GM11168 (cell line): Measurements from ENCODE around the gene TMEM167A.
"Not testable (repeated sequence)": the region's sequence is repeated elsewhere in the genome, so short reads cannot be mapped to it uniquely, and the experiment has no call there.

Source experiments
- in situ Hi-C: fragments of 300-500 bp; cut with MboI; formaldehyde crosslinking; loops from one replicate; pipeline ENCODE4 v1.12.0; 2022; ENCODE audit warnings: low sequenced_read_pairs; ENCODE audit not compliant: unreplicated experiment

TMEM167A gene

DNA sequence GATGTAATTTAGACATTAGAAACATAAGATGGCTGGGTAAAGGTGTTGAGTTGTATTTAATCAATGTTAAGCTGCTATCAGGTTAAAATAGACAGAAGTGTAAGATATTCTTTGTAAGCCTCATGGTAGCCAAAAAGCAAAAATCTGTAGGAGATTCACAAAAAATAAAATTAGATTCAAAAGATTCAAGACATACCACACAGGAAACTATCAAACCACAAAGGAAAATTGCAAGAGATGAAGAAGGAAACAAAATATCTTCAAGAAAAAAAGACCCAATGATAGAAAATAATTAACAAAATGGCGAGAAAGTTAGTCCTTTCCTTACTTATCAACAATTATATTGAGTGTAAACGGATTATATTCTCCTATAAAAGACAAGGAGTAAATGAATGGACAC lies 15.4 kb upstream of the TMEM167A start:
- in situ Hi-C loops, result no loop called here

DNA sequence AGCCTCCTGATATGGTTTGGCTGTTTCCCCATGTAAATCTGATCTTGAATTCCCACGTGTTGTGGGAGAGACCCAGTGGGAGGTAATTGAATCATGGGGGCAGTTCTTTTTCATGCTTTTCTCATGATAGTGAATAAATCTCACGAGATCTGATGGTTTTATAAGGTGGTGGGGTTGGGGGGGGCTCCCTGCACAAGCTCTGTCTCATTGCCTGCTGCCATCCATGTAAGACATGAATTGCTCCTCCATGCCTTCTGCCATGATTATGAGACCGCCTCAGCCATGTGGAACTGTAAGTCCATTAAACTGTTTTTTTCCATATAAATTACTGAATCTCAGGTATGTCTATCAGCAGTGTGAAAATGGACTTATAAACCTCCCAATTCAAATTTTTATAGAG lies 13.0 kb upstream of the TMEM167A start:
- in situ Hi-C loops, result no loop called here

DNA sequence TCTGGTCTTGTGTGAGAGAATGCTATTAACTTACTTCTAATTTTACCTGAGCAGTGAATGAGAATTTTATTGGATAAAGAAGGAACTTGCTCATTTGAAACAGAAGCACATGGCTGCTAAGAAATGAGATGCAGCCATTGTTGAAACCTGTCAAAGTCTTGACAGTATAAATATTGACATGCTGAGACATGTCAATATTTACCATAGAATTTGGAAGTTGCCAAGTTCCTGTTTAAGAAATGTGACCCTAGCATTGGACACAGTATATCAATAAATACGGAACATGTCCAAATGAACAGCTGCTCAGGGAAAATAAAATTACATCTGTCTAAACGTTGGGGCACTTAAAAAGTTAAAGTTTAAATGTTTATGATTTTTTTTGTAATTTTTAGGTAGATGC lies 7.9 kb upstream of the TMEM167A start:
- in situ Hi-C loops, result no loop called here

DNA sequence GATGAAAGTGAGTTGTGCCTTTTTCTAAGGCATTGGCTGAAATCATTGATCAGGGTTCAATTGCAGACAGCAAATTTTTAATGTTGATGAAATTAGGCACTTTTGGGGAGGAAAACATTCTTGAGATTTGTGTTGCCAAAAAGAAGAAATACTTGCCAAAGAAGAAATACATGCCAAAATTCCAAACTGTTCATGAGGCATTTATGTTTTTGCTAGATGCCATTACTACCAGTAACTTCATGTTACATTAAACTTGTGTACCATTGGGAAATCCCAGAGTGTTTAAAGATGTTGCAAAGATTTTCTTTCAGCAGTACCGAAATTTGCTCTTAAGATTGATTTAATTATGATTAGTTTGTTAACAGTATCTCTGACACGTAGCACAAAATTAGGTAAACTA lies 7.1 kb upstream of the TMEM167A start:
- in situ Hi-C loops, result no loop called here

DNA sequence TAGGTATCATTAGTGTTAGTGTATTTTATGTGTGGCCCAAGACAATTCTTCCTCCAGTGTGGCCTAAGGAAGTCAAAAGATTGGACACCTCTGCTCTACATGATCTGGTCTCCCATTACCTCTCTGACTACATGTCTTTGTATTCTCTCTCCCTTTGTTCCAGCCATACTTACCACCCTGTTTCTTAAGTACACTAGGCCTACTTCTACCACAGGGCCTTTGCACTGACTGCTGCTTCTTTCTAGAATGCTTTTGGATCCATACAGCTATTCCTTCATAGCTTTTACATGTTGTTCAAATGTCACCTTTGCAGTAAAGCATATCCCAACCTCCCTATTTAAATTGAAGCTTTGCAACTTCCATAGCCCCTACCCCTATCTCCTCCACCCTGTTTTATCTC lies 5.6 kb upstream of the TMEM167A start:
- in situ Hi-C loops, result no loop called here

DNA sequence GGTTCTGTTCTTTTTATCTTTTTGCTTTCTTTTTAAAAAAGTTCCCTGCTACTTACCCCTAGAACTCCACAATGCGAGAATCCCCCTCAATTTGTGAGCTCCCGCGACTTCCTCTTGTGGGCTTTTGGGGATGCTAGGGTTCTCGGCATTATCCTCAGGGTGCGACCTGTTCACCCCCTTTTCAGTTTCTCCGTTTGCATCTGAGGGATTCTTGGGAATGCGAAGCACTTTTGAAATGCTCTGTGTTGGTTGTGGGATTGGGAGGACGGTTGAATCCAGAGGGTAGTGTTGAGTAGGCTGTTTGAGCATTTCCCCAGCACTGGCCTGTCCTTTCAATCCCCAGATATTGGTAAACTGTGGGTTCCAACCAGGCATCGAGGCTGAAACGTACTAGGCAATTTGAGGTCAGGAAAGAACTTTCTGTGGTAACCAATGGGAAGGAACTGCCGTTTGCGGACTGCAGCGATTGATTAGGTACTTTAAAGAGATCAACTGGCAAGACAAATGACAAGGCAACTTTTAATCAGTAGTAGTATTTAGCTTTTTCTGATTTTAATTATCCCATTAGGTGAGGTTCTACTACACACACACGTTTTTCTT lies 568 bp upstream of the TMEM167A start:
- in situ Hi-C loops, result no loop called here

DNA sequence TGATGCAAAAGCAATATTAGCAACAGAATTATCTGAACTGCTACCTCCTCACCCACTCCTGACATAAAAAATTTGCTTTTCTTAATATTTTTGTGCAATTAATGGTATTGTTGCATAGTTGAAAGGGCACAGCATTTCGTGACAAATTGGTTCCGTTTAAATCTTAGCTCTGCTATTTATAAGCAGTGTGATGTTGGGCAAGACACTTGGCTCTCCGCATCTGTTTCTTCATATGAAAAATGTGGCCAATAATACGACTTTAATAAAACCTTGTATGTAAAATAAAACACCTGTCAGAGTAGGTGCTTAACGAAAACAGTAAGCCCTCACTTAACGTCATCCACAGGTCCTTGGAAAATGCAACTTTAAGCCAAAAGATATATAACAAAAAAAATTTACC lies 4.2 kb downstream of the TMEM167A start:
- in situ Hi-C loops, result no loop called here

DNA sequence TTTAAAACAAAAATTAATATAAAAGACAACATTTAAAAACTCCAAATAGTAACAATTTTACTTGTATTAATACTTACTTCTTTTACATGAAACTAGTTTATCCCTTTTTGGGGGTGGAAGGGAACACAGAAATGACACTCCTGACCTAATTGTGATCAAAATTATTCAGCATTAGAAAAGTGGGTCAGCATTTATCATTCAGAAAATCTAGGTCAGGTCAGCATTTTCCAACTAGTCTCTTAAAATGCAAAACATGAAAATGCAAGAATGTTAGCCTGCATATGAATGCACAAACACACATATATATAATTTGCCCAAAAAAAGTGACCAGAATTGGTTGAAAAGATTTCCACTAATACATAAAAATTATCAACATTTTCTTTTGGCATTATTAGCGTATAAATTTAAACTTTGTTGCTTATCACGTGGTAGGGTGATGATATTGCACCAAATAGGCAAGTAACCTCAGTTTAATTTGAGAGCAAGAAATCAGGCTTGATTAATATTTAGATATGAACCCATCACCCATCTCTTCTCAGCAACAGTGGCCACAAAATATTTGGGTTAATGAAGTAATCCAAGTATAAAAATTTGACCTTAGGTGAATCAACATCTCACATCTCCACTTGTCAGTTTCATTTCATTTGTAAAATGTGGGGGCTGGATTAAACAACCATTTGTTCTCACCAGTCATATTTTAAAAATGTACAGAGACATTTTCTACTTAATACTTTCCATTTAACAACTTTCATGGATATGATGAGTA lies 5.7 kb downstream of the TMEM167A start:
- in situ Hi-C loops, result no loop called here

DNA sequence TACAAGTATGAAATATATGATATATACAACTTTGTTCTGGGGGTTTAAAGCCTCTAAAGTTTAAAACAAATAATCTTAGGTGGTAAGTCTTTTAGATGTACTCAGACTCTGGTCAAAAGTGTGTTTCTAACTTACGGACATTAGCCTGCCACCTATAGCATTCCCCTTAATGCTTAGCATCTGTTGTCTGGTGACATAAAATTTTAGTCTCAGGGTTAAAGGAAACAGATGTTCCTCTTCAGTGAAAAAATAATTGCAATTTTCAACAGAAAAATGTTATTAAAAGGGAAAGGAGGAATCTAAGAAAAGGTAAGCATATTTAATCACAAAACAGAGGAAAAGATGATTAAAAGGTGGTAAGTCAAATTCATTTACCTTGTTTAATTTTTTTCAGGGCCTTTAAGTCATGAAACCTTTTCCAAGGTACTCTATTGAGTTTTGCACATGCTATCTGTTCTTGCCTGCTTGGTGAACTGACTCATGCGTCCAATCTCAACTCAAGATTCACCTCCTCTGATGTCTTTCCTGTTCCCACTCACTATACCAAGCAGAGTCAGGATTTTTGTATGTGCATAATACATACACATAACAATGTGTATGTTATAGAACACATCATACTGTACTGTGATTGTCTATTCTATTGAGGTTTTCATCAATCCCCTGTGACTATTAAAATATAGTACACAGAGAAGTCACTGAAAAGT lies 7.9 kb downstream of the TMEM167A start:
- in situ Hi-C loops, result no loop called here

DNA sequence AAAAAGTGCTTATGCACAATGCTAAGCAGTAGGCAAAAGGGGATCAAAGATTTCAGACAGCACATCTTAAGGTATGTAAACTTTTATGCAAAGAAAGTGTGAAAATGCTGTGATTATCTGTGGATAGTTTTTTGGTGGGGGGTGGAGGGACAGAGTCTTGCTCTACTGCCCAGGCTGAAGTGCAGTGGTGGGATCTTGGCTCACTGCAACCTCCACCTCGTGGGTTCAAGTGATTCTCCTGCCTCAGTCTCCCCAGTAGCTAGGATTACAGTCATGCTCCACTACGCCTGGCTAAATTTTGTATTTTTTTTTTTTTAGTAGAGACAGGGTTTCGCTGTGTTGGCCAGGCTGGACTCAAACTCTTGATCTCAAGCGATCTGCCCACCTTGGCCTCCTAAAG lies 9.8 kb downstream of the TMEM167A start:
- in situ Hi-C loops, result not testable (repeated sequence)

DNA sequence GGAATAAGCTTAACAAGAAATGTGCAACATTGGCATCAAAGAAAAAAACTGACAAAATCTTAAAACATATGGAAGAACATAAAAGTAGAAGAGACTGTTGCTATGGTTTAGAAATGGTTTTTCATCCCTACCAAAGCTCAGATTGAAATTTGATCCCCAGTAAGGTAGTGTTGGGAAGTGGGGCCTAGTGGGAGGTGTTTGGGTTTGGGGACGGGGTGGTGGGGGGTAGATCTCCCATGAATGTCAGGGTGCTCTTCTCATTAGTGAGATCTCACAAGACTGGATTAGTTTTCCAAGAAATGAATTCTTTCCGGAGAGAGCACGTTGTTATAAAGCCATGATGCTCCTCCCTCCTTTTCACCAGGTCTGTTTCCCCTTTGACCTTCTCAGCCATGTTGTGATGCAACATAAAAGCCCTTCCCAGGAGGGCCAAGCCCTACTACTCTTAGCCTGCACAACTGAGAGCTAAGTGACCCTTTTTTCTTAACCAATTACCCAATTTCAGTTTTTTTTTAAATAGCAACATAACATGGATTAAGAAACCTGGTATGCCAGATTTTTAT lies 10.6 kb downstream of the TMEM167A start:
- in situ Hi-C loops, result no loop called here

DNA sequence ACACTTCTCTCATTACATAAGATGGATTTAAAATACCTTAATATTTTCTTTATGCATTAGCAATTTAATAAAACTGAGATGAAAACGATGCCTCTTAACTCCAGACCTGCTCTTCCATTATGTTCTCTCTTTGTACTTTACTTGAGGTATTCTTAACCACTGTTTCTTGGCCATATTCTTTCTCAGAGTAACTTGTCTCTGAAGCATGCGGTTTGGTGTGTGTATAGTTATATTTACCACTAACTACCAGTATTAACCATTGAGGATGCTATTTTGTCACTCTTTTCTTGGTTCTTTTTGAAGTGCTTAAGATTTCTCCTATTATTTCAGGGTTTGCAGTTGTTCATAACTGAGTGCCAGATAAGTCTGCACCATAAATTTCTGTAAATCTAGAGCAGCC lies 17.9 kb downstream of the TMEM167A start:
- in situ Hi-C loops, result no loop called here

DNA sequence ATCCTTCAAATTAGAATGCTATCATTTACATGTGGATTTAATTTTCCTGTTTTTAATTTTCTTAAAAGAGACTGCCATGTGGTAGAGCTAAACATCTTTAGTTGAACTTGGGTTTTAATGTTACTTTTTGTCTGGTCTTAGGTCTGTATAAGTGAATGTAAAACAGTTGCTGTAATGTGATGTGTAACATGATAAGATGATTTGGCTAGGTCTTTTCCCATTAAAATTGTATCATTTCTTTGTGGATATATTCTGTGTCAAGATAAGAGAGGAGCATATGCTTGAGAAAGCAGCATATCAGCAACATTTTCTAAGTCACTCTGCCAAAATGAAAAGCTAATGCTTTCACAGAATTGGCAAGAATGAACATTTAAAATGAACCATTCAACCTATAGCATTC lies 18.5 kb downstream of the TMEM167A start:
- in situ Hi-C loops, result no loop called here

DNA sequence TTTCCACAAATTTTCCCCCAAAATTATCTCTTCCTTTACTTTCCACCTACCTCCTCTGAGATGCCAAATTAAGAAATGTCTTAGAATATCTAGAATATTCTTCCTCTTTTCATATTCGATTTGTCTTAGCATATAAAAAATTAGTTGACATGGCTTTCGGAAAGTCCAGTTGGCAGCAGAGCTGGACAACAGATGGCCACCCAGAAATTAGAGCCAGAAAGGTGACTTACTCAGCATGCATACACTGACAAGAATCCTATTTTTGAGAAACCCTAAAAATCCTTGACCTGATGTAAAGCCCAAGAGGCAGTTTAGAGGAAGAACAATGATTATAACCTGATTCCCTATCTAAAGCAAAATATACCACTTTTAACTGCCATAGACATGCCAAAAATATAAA lies 22.0 kb downstream of the TMEM167A start:
- in situ Hi-C loops, result no loop called here

DNA sequence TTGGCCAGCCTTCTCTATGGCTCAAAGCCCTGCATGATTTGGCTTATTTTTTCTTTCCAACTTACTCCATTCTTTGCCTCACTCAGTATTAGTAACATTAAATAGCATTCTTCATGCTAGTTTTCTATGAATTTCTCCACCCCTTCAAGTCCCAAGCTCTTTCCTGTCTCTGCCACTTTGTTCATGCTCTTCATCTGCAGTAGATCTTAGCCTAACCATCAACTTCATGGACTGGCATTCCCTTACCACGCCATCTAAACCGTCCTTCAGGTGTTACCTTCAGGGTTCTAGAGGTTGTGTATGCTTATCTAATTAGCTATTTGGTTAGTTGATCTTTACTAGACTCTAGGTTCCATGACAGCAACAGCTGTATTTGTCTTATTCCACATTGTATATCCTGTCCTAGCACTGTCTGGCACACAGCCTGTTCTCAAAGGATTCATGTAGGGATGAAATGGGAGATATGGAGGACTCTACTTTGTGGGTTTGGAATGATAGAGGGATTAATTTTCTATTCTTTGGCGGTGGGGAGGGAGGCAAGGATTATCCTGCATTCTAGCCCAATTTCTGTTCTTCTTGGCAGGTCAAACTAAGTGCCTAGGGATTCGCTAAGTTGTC lies 26.4 kb downstream of the TMEM167A start:
- in situ Hi-C loops, result no loop called here

DNA sequence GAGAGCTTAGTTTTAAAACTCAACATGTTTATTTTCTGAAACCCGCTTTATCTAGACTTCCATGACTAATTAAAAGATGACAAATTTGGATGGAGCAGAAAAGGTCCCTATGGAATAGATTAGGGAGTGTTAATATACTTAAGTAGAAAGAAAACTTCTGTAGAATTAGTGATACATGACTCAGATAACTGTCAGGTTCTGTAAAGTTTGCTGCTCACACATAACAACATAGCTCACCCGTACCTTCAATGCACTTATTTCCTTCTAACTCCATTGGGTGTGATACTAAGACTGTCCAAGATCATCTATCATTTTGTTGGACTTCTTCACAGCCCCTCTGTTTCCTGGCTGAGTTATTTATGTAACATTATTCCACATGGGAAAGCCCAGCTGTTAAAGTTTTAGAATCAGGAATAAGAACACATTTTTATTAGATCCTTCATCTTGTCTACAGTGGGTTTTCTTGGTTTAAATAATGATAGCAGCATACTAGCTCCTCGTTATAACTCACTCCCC lies 27.8 kb downstream of the TMEM167A start:
- in situ Hi-C loops, result no loop called here

DNA sequence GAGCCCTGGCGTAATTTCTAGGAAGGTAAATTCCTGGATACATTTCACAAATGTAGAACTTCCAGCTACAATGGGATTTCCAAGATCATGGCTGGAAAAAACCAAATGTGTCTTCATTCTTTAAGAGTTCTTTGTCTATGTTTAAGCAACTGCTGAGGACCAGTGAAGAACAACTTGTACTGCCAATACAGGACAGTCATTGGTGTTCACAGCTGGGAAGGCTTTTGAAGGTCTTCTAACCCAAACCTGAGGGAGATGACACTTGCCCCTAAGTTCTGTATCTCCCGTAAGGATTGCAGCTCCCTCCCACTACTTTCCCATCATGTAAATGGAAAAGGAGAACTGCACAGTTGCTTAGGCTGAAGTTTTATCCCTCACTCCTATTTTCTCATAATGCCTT lies 28.4 kb downstream of the TMEM167A start:
- in situ Hi-C loops, result no loop called here

DNA sequence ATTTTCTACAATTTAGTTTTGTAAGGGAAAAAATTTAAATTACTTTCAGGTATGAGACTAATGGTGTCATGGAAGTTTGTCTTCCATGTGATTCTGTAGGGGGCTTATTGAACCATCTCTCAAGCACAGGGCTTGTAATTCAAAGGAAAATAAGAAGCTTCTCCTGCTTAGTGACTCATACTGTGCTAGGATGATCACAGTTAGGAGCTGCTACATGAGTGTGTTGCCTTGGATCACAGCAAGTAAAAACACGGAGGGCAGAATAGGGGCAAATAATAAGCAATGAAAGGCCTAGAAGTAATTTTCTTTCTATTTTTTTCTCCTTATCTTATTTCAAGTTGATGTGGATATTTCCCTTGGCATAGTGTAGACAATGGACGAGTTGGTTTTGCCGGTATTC lies 28.9 kb downstream of the TMEM167A start:
- in situ Hi-C loops, result no loop called here

DNA sequence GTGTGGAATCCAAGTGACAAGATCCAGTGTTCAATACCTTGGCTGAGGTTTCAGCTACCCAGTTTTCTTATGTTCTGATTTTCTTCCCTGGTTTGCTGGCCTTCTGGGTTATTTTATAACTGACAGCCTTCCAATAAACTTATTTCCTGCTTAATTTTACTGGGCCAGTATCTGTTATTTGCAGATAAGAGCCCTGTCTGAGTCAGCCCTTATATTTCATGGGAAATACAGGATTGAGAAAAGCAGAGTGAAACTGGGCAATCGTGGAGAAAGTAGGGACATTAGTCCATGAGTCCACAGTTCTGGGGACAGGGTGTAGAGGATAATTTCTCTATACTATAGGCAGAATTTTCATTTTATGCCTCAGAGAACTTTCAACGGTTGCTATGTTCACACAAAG lies 32.3 kb downstream of the TMEM167A start:
- in situ Hi-C loops, result no loop called here

DNA sequence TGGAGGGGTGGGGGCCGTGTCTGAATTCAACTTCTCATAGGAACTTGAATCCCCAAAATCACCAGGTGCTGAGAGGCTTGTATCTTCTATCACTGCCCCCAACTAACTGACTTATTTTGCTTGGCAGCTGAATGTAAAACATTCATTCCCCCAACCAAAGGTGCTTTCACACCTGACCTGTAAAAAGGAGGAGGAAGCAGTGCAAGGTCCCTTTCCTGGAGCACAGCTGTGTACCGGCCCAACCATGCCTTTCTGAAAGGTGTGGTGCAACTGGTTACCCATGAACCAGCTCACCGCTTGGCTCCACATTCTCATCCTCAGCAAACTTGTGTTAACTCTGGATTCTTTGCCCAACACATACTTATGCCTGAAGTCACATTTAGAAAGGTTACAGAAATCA lies 34.7 kb downstream of the TMEM167A start:
- in situ Hi-C loops, result no loop called here

DNA sequence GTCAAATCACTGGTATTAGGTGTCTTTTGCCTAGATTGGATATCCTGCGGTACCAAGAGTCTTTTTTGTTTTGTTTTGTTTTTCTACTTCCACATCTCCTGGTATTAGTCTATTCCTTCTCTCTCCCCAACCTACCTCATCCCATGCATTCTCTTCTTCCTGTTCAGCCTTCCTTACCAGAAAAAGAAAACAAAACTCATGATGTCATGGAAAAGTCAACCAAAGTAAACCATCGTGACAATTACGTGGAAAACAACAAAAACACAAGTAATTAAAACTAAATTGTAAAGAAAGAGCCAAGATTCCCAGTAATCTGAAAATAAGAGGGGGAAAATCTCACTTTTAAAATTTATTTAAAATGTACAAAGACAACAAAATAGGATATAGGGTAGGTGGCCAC lies 38.3 kb downstream of the TMEM167A start:
- in situ Hi-C loops, result no loop called here
